ENCODE data around the gene GIMAP5. TPM values are rescaled to one million over a fixed set of nuclear protein-coding genes. Genes with fewer than 3 reads are reported as not detected.
A peak's percentile ranks its signal among the peaks of the same experiment; 100 is the strongest.

The GIMAP5 gene
- total and polyA plus RNA-seq, 9 donors, result 6.1 to 11.6 (median 9.3) TPM

DNA sequence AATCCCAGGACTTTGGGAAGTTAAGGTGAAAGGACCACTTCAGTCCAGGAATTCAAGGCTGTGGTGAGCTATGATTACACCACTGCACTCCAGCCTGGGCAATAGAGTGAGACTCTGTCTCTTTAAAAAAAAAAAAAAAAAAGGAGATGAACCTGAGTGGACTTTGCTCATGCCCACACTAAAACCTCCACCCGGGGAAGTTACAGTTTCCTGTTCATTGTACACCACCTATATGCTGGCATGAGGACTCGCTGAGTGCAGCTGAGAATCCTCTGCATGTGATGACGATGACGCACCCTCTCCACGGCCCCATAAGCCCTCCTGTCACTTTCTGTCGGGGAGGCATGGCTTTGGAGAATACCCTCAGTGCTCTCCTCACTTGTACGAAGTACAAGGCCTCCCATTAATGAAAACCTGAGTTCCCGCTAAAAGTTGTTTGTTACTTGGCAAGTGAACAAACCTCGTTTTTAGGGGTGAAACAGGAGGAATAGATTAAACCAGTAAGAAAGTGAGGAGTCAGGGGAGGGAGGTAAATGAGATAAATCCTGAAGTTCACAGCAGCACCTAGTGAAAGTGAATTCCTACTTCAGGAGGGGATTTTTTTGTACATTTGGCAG is 47.0 kb downstream of the GIMAP5 start:
- 29% methylated on average over 4 of the region's 9 CpGs for WGBS (ENCODE audit: insufficient coverage)
- Histone ChIP-seq H3K36me3 (ENCODE audit: control insufficient read depth, insufficient read depth, low read length) (no peaks in the 10 kb centered on the region), H3K4me1 (ENCODE audit: control insufficient read depth, insufficient read depth, low read length) (peaks cover 47% of the 10 kb centered on the region), H3K9me3 (replicated peaks; ENCODE audit: control insufficient read depth, low read depth, low read length) (no peaks in the 10 kb centered on the region), H3K27me3 (ENCODE audit: control insufficient read depth, insufficient read depth, low read length) (no peaks in the 10 kb centered on the region), H3K4me3 (ENCODE audit: low read length) (no peak overlapping the region), H3K27ac (ENCODE audit: low read length) (peak overlapping the region; percentile 42)
- DNase-seq, result peak; percentile 18

DNA sequence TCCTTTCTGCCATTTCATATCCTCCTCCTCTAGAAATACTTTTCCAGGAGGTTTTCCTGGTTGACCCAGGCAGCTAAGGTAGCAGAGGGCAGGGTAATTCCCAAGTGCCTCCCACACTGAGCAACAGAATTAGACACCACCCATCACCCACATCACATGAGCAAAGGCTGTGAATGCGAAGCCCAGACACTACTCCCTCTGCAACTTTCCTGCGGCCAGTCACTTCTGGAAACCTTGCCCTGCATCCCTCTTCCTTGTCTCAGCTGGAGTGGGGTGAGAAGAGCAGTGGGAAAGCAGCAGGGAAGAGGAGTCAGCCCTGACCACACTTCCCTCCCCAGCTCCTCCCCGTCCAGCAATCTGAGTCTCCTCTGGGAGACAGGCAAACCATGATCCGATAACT is 47.7 kb downstream of the GIMAP5 start:
- no peaks in the 10 kb centered on the region for H3K36me3 ChIP-seq (ENCODE audit: control insufficient read depth, insufficient read depth, low read length)
- WGBS (ENCODE audit: insufficient coverage), result no CpG with 5 or more reads among the region's 4 CpGs
- peak; percentile 54 for DNase-seq
- H3K9me3 ChIP-seq (replicated peaks; ENCODE audit: control insufficient read depth, low read depth, low read length), result no peaks in the 10 kb centered on the region
- H3K27ac ChIP-seq (ENCODE audit: low read length), result peak overlapping the region; percentile 42
- no peaks in the 10 kb centered on the region for H3K27me3 ChIP-seq (ENCODE audit: control insufficient read depth, insufficient read depth, low read length)
- H3K4me1 ChIP-seq (ENCODE audit: control insufficient read depth, insufficient read depth, low read length), result peaks cover 47% of the 10 kb centered on the region
- no peak overlapping the region for H3K4me3 ChIP-seq (ENCODE audit: low read length)

DNA sequence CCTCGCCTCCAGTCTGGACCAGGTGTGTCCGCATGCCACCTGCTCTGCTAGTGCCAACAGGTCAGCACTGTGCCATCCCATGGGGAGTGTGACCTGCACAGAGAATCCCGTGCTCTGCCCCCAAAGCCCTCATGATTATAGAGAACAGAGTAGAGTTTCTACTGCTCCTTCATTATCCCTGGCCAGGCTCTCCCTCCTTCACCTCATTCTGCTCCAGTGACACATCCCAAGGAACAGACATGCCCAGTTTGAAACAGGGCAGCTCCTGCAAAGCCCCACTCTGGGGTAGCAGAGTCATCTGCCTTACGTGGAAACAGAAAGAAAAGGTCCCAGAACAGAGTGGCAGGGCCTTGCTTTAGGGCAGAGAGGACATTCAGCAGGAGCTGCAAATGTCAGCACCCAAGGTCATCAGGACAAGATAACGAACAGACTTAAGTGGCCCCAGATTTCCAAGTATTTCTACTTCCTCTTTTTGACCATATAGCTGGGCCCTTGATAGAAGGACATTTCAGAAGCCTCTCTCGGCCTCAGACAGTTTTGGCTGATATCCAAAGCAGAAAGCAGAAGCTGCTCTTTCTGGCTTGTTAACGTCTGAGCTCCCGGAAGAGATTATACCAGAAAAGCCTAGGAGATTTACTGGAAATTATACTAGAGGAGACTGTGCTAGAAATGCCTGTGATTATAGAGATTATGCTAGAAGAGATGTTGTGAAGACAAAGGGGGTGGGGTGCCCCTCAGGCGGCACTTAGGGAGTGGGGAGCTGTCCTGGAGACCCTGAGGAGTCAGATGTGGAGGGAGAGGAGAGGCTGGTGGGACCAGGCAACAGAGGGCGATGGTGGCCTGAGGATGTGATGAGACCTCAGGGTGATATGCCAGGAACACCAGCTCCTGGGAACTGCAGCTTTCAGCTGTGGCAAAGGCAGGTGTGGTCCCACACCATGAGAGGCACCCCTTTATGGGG is 50.4 kb downstream of the GIMAP5 start:
- H3K4me3 ChIP-seq (ENCODE audit: low read length), result no peak overlapping the region

DNA sequence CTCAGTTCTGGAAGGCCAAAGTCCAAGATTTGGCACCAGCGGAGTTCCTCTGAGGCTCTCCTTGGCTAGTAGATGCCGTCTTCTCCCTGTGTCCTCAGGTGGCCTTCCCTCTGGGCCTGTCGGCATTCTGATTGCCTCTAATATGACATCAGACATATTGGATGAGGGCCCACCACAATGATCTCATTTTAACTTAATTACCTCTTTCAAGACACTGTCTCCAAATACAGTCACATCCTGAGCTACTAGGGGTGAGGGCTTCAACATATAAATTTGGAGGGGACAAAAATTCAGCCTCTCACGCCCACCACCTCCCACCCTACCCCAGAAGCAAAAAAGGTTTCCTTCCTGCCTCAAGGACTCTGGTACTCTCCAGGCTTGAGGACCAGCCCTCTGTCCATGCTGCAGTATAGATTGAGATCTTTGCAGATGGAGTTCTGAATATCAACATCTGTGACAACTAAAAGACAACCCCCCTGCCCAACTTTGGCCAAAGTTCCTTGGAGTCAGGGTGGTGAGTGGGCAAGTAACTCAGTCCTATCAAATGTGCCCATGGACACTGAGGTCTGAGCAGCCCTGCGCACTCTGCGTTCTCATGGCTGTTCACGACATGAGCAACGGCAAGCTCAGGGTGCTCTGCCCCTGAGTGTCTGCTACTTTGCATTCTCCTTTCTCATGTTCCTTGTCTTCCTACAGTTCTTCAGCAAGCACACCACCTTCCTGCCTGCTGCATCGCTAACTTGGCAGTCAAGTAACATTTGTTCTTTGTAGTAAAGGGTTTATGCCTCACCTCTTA is 51.5 kb downstream of the GIMAP5 start:
- WGBS (ENCODE audit: insufficient coverage), result 54% methylated on average over 5 of the region's 9 CpGs
- Histone ChIP-seq H3K36me3 (ENCODE audit: control insufficient read depth, insufficient read depth, low read length) (peaks cover 10% of the 10 kb centered on the region), H3K4me1 (ENCODE audit: control insufficient read depth, insufficient read depth, low read length) (peaks cover 48% of the 10 kb centered on the region), H3K9me3 (replicated peaks; ENCODE audit: control insufficient read depth, low read depth, low read length) (no peaks in the 10 kb centered on the region), H3K4me3 (ENCODE audit: low read length) (no peak overlapping the region), H3K27ac (ENCODE audit: low read length) (peak overlapping the region; percentile 82), H3K27me3 (ENCODE audit: control insufficient read depth, insufficient read depth, low read length) (no peaks in the 10 kb centered on the region)
- peak; percentile 89 for DNase-seq

More for the DNA sequence above, 50.4 kb downstream of the GIMAP5 start:
- WGBS (ENCODE audit: insufficient coverage), result 26% methylated on average over 8 of the region's 10 CpGs
- Histone ChIP-seq H3K4me1 (ENCODE audit: control insufficient read depth, insufficient read depth, low read length) (peaks cover 48% of the 10 kb centered on the region), H3K36me3 (ENCODE audit: control insufficient read depth, insufficient read depth, low read length) (peaks cover 7% of the 10 kb centered on the region), H3K9me3 (replicated peaks; ENCODE audit: control insufficient read depth, low read depth, low read length) (no peaks in the 10 kb centered on the region), H3K27ac (ENCODE audit: low read length) (peak overlapping the region; percentile 82), H3K27me3 (ENCODE audit: control insufficient read depth, insufficient read depth, low read length) (no peaks in the 10 kb centered on the region)
- DNase-seq, result peak; percentile 92

DNA sequence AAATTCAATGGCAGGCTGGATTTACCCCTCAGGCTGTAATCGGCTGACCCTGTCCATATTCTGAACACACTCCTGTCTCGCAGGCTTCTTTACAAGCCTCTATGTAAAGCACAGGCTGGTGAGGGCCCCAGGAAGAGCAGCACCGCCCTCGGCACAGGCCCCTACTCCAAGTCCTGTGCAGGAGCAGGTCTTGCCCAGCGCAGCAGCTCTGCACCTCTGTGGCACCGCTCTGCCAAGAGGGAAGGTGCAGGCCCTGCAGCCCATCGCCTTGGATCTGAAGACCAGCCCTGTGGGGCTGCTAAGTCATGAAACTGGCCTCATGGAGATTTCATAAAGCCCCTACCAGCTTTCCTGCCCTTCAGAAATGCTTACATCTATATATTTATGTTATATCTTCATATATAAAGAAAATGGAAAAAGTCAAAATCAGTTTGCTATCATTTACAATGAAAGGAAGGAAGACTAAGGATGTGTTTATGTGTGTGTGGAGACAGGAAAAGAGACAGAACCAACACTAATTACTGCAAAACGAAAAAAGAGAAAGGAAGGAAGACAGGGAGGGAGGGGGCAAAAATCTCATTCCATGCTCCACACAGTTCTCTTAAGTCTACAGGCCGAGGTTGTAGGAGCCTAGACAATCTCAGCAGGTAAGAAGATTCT is 53.3 kb downstream of the GIMAP5 start:
- Histone ChIP-seq H3K4me1 (ENCODE audit: control insufficient read depth, insufficient read depth, low read length) (peaks cover 32% of the 10 kb centered on the region), H3K27ac (ENCODE audit: low read length) (no peak overlapping the region), H3K4me3 (ENCODE audit: low read length) (no peak overlapping the region), H3K27me3 (ENCODE audit: control insufficient read depth, insufficient read depth, low read length) (no peaks in the 10 kb centered on the region), H3K9me3 (replicated peaks; ENCODE audit: control insufficient read depth, low read depth, low read length) (no peaks in the 10 kb centered on the region), H3K36me3 (ENCODE audit: control insufficient read depth, insufficient read depth, low read length) (peaks cover 25% of the 10 kb centered on the region)
- DNase-seq, result no peak
- 87% methylated on average over 6 of the region's 9 CpGs for WGBS (ENCODE audit: insufficient coverage)

DNA sequence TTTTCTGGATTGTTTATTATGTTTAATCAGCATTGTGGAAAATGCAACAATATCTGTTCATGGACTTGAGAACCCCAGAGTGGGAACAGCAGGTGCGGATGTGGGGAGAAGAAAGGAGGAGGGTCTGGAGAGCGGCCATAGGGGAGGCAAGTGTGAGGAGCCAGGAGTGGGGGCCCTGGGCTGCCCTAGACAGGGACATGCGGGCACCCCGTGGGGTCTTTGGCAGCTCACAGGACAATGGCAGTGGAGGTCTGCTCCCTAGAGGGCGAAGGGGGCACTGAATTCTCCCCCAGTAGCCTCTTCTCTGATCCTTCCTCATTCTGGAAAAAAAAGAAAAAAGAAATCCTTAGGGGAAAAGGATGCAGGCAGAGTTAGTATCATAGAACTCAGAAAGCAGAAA is 54.1 kb downstream of the GIMAP5 start:
- Histone ChIP-seq H3K4me3 (ENCODE audit: low read length) (no peak overlapping the region), H3K4me1 (ENCODE audit: control insufficient read depth, insufficient read depth, low read length) (peaks cover 28% of the 10 kb centered on the region), H3K36me3 (ENCODE audit: control insufficient read depth, insufficient read depth, low read length) (peaks cover 28% of the 10 kb centered on the region), H3K27me3 (ENCODE audit: control insufficient read depth, insufficient read depth, low read length) (no peaks in the 10 kb centered on the region), H3K27ac (ENCODE audit: low read length) (no peak overlapping the region), H3K9me3 (replicated peaks; ENCODE audit: control insufficient read depth, low read depth, low read length) (no peaks in the 10 kb centered on the region)
- 66% methylated on average over 4 of the region's 5 CpGs for WGBS (ENCODE audit: insufficient coverage)
- DNase-seq, result no peak

DNA sequence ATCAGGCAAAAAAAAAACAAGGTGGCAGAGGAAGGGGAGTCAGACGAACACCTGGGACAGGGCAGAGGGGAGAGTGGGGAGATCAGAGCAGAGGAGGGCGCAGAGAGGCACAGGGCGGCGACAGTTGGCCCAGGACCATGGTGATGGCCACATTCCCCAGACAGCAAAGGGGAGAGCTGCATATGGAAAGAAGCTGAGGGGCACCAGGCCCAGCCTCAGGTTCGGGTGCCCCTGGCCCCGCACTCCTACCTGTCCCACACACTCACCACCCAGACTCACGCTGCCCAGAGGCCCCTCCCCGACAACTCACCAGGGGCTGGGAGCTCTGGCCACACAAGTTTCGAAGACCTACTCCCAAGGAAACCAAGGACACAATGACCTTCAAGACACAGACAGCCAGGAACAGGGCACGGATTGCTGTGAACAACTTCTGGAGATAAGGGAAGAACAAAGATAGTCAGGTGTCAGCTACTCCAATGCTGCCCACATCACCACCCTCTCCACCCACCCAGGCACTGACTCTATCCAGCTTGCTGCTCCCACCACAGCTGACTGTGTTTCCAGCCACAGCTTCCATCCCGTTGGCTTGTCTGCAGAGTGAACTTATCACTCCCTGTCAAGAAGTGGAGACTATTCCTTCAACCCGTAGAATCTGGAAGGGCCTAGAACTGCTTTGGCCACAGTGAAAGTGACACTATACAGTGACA is 54.7 kb downstream of the GIMAP5 start:
- Histone ChIP-seq H3K36me3 (ENCODE audit: control insufficient read depth, insufficient read depth, low read length) (peaks cover 28% of the 10 kb centered on the region), H3K27me3 (ENCODE audit: control insufficient read depth, insufficient read depth, low read length) (no peaks in the 10 kb centered on the region), H3K27ac (ENCODE audit: low read length) (no peak overlapping the region), H3K9me3 (replicated peaks; ENCODE audit: control insufficient read depth, low read depth, low read length) (no peaks in the 10 kb centered on the region), H3K4me1 (ENCODE audit: control insufficient read depth, insufficient read depth, low read length) (peaks cover 24% of the 10 kb centered on the region), H3K4me3 (ENCODE audit: low read length) (no peak overlapping the region)
- 92% methylated on average over 5 of the region's 12 CpGs for WGBS (ENCODE audit: insufficient coverage)
- DNase-seq, result no peak
